ENCODE data around the gene RPSA. TPM values are rescaled to one million over a fixed set of nuclear protein-coding genes. Genes with fewer than 3 reads are reported as not detected.

RPSA gene
- total and polyA plus RNA-seq, 2 experiments from 2014 or later: 1,591 to 1,827 TPM

GRCh38 chr3:39447637-39448483, 41.3 kb downstream of the RPSA start:
- Mint-ChIP-seq H3K9me3 (no peaks in the 10 kb centered on the region), H3K27me3 (ENCODE audit: insufficient read depth, low read depth, poor library complexity) (no peaks in the 10 kb centered on the region), H3K4me3 (no peak overlapping the region), H3K36me3 (ENCODE audit: low read depth) (no peaks in the 10 kb centered on the region), H3K27ac (no peak overlapping the region), H3K4me1 (peaks cover 2% of the 10 kb centered on the region; the same call in 2 of the 3 replicates)
- Histone ChIP-seq H3K4me2 (no peak overlapping the region), H3K36me3 (ENCODE audit: insufficient read depth) (no peaks in the 10 kb centered on the region), H4K20me1 (replicated peaks; ENCODE audit: insufficient read depth) (no peaks in the 10 kb centered on the region), H3F3A (replicated peaks; ENCODE audit: low read depth) (no peaks in the 10 kb centered on the region), H3K27me3 (ENCODE audit: insufficient read depth) (no peaks in the 10 kb centered on the region), H3K79me2 (replicated peaks; ENCODE audit: insufficient read depth) (no peaks in the 10 kb centered on the region), H2AFZ (peak overlapping the region; percentile 20; the same call in 1 of the 2 replicates), H3K27ac (ENCODE audit: low read depth) (no peak overlapping the region), H3K4me3 (no peak overlapping the region), H3K9me2 (ENCODE audit: insufficient read depth) (no peaks in the 10 kb centered on the region), H3K4me1 (ENCODE audit: insufficient read depth) (no peaks in the 10 kb centered on the region)
- peak; percentile 93 for ATAC-seq
- DNase-seq (ENCODE audit: low spot score): peak; percentile 96
- TF ChIP-seq CTCF (conservative IDR thresholded peaks at IDR 0.05; ENCODE audit: low read depth in 2 of 2) (peak; percentile 97 to 99), JUNB (IDR thresholded peaks at IDR 0.05; ENCODE audit: unreplicated experiment) (no peak)

DNA sequence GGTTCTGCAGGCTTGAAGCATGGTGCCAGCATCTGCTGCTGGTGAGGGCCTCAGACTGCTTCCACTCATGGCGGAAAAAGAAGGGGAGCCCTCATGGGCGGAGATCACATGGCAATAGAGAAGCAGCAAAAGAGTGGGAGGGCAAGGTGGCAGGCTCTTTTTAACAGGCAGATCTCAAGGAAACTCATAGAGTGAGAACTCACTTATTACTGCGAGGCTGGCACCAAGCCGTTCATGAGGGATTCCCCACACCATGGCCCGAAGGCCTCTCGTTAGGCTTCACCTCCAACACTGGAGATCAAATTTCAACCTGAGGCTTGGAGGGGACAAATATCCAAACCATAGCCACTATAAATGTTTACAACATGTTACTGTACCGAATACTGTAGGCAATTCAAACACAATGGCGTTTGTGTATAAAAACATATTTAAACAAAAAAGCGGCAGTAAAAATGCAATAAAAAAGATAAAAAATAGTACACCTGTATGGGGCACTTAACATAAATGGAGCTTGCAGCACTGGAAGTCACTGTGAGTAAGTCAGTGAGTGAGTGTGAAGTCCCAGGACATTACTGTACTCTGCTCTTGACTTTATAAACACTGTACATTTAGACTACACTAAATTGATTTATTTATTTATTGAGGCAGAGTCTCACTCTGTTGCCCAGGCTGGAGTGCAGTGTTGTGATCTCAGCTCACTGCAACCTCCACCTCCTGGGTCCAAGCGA, 42.1 kb downstream of the RPSA start:
- no peak overlapping the region for H3K27ac ChIP-seq (ENCODE audit: low read depth)
- no peaks in the 10 kb centered on the region for H3K79me2 ChIP-seq (replicated peaks; ENCODE audit: insufficient read depth)
- H4K20me1 ChIP-seq (replicated peaks; ENCODE audit: insufficient read depth): no peaks in the 10 kb centered on the region
- no peaks in the 10 kb centered on the region for H3K27me3 ChIP-seq (ENCODE audit: insufficient read depth)
- H3K4me1 ChIP-seq (ENCODE audit: insufficient read depth): no peaks in the 10 kb centered on the region
- DNase-seq (ENCODE audit: low spot score): no peak
- Mint-ChIP-seq H3K27me3 (ENCODE audit: insufficient read depth, low read depth, poor library complexity) (no peaks in the 10 kb centered on the region), H3K27ac (no peak overlapping the region), H3K9me3 (no peaks in the 10 kb centered on the region), H3K4me1 (peaks cover 2% of the 10 kb centered on the region; the same call in 2 of the 3 replicates), H3K4me3 (no peak overlapping the region), H3K36me3 (ENCODE audit: low read depth) (no peaks in the 10 kb centered on the region)
- H3K36me3 ChIP-seq (ENCODE audit: insufficient read depth): no peaks in the 10 kb centered on the region
- ATAC-seq: no peak; the same call in 2 of the 3 replicates
- H2AFZ ChIP-seq: peak overlapping the region; percentile 20; the same call in 1 of the 2 replicates
- H3K4me2 ChIP-seq: no peak overlapping the region
- H3K9me2 ChIP-seq (ENCODE audit: insufficient read depth): no peaks in the 10 kb centered on the region
- no peak overlapping the region for H3K4me3 ChIP-seq
- H3F3A ChIP-seq (replicated peaks; ENCODE audit: low read depth): no peaks in the 10 kb centered on the region
- TF ChIP-seq, protein P1, sequence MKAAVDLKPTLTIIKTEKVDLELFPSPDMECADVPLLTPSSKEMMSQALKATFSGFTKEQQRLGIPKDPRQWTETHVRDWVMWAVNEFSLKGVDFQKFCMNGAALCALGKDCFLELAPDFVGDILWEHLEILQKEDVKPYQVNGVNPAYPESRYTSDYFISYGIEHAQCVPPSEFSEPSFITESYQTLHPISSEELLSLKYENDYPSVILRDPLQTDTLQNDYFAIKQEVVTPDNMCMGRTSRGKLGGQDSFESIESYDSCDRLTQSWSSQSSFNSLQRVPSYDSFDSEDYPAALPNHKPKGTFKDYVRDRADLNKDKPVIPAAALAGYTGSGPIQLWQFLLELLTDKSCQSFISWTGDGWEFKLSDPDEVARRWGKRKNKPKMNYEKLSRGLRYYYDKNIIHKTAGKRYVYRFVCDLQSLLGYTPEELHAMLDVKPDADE (IDR thresholded peaks at IDR 0.05): no peak
- no peak for TF ChIP-seq ZNF462 (CRISPR knock-in tag; IDR thresholded peaks at IDR 0.05)
- no peak for TF ChIP-seq ZNF114 (CRISPR knock-in tag; IDR thresholded peaks at IDR 0.05)
- TF ChIP-seq EZH2 (IDR thresholded peaks at IDR 0.05; ENCODE audit: low read depth, unreplicated experiment): no peak
- TF ChIP-seq STAT1 (IDR thresholded peaks at IDR 0.05; ENCODE audit: unreplicated experiment): no peak
- no peak for TF ChIP-seq CTCF (conservative IDR thresholded peaks at IDR 0.05; ENCODE audit: low read depth in 2 of 2)
